Nucleus accumbens (tissue), 56 donors: ENCODE measurements around the gene OSBPL7.

Experiments used
- DNase-seq, 56 donors: peaks; one replicate each; lab custom pipeline; 2025; lab: John Stamatoyannopoulos, UW

Gene OSBPL7

GRCh38 chr17:47830396-47831002 is 8.9 kb upstream of the OSBPL7 start:
- DNase-seq = no peak

GRCh38 chr17:47829870-47830269 is 8.3 kb upstream of the OSBPL7 start:
- DNase-seq = no peak

- DNase-seq = no peak
These were observed 1.9 kb upstream of the OSBPL7 start for GRCh38 chr17:47823519-47823918.

GRCh38 chr17:47822785-47823184 is 1.2 kb upstream of the OSBPL7 start:
- DNase-seq = no peak

- DNase-seq = no peak
These were observed 567 bp downstream of the OSBPL7 start for GRCh38 chr17:47821031-47821423.

- no peak for DNase-seq
These were observed 1.4 kb downstream of the OSBPL7 start for GRCh38 chr17:47820033-47820789.

GRCh38 chr17:47819475-47819874 is 2.1 kb downstream of the OSBPL7 start:
- no peak for DNase-seq

GRCh38 chr17:47818002-47818695 is 3.4 kb downstream of the OSBPL7 start:
- DNase-seq = no peak

- DNase-seq = no peak
These were observed 4.6 kb downstream of the OSBPL7 start for GRCh38 chr17:47816947-47817346.

GRCh38 chr17:47816111-47816735 is 5.4 kb downstream of the OSBPL7 start:
- DNase-seq = no peak

- DNase-seq = no peak
These were observed 6.3 kb downstream of the OSBPL7 start for GRCh38 chr17:47815106-47815918.

GRCh38 chr17:47813512-47814031 is 8.0 kb downstream of the OSBPL7 start:
- no peak for DNase-seq

- DNase-seq = no peak
These were observed 8.5 kb downstream of the OSBPL7 start for GRCh38 chr17:47813077-47813476.

GRCh38 chr17:47812146-47812920 is 9.3 kb downstream of the OSBPL7 start:
- no peak for DNase-seq

GRCh38 chr17:47811709-47812108 is 9.9 kb downstream of the OSBPL7 start:
- DNase-seq = no peak

- no peak for DNase-seq
These were observed 10.5 kb downstream of the OSBPL7 start for GRCh38 chr17:47810901-47811635.

GRCh38 chr17:47810200-47810821 is 11.3 kb downstream of the OSBPL7 start:
- no peak for DNase-seq

GRCh38 chr17:47808830-47809480 is 12.6 kb downstream of the OSBPL7 start:
- DNase-seq = no peak
